Cardiac muscle cell (in vitro differentiated cells and primary cell): ENCODE data around the gene STAB2. TPM values are rescaled to one million over a fixed set of nuclear protein-coding genes. Genes with fewer than 3 reads are reported as not detected.

ENCODE experiments used
- DNase-seq, 2 donors: peaks; one replicate each; pipeline versions ENCODE4 v3.0.0 to v3.0.0-alpha.2; 2010 to 2017; ENCODE audit warnings: low read depth in 1 of 2, low spot score in 1 of 2
- H3K27ac ChIP-seq: fragments of 200-600 bp; sonication (generic); 2 replicates; pipeline ENCODE4 v1.5.1; 2016
- H3K27me3 ChIP-seq: fragments of 200-600 bp; sonication (generic); 2 replicates; pipeline ENCODE4 v1.6.0; 2016; ENCODE audit warnings: control low read depth
- H3K36me3 ChIP-seq: fragments of 200-600 bp; sonication (generic); 2 replicates; pipeline ENCODE4 v1.5.1; 2016; ENCODE audit warnings: control low read depth
- H3K4me1 ChIP-seq: fragments of 200-600 bp; sonication (generic); 2 replicates; pipeline ENCODE4 v1.8.1; 2017; ENCODE audit warnings: low read depth, mild to moderate bottlenecking, mixed run types
- H3K4me3 ChIP-seq: fragments of 200-600 bp; sonication (generic); 2 replicates; pipeline ENCODE4 v1.5.1; 2016; ENCODE audit warnings: mild to moderate bottlenecking
- H3K9me3 ChIP-seq: fragments of 200-600 bp; sonication (generic); 2 replicates; pipeline ENCODE4 v1.5.1; 2017; ENCODE audit warnings: low read depth, mild to moderate bottlenecking, control low read depth
- CTCF ChIP-seq: IDR thresholded peaks from 2 replicates; pipeline ENCODE4 v1.5.1; 2012; ENCODE audit warnings: low read depth, mild to moderate bottlenecking, low read length
- polyA plus RNA-seq: library from polyadenylated mRNA; unstranded; fragments of >200 nt; fragmentation: Nextera tagmentation; extraction: Ambion mirVana; gene quantifications from 2 replicates; pipeline ENCODE4 v1.2.1, GENCODE V29; 2016
- total RNA-seq: library from RNA; depleted of rRNA; stranded (reverse); fragments of >200 nt; gene quantifications from 2 replicates; pipeline ENCODE4 v1.2.3, GENCODE V29; 2016

STAB2 gene
- total and polyA plus RNA-seq, 2 experiments from 2014 or later, result 0.03 TPM; not detected in 1

GRCh38 chr12:103811791-103812190 is 224.7 kb downstream of the STAB2 start:
- TF ChIP-seq CTCF, result no peak
- no peaks in the 10 kb centered on the region for H3K36me3 ChIP-seq
- no peaks in the 10 kb centered on the region for H3K27me3 ChIP-seq
- no peak overlapping the region for H3K4me3 ChIP-seq
- H3K4me1 ChIP-seq, result peaks cover 4% of the 10 kb centered on the region
- DNase-seq, result no peak
- H3K27ac ChIP-seq, result no peak overlapping the region
- no peaks in the 10 kb centered on the region for H3K9me3 ChIP-seq

- no peak for TF ChIP-seq CTCF
- Histone ChIP-seq H3K4me3 (no peak overlapping the region), H3K27me3 (peaks cover 6% of the 10 kb centered on the region), H3K36me3 (no peaks in the 10 kb centered on the region), H3K9me3 (no peaks in the 10 kb centered on the region), H3K4me1 (peaks cover 4% of the 10 kb centered on the region), H3K27ac (no peak overlapping the region)
- no peak for DNase-seq
Observed at GRCh38 chr12:103812789-103813188, 225.7 kb downstream of the STAB2 start.

GRCh38 chr12:103813426-103813825 is 226.4 kb downstream of the STAB2 start:
- H3K27me3 ChIP-seq, result peaks cover 6% of the 10 kb centered on the region
- DNase-seq, result no peak
- H3K27ac ChIP-seq, result no peak overlapping the region
- H3K36me3 ChIP-seq, result no peaks in the 10 kb centered on the region
- no peaks in the 10 kb centered on the region for H3K9me3 ChIP-seq
- no peak overlapping the region for H3K4me3 ChIP-seq
- H3K4me1 ChIP-seq, result peaks cover 4% of the 10 kb centered on the region
- TF ChIP-seq CTCF, result no peak

GRCh38 chr12:103813949-103814348 is 226.9 kb downstream of the STAB2 start:
- no peaks in the 10 kb centered on the region for H3K36me3 ChIP-seq
- no peaks in the 10 kb centered on the region for H3K9me3 ChIP-seq
- no peak overlapping the region for H3K27ac ChIP-seq
- peaks cover 6% of the 10 kb centered on the region for H3K4me1 ChIP-seq
- peaks cover 6% of the 10 kb centered on the region for H3K27me3 ChIP-seq
- no peak overlapping the region for H3K4me3 ChIP-seq
- DNase-seq, result peak in 1 of 2 donors; percentile 27
- TF ChIP-seq CTCF, result no peak

GRCh38 chr12:103814436-103814835 is 227.4 kb downstream of the STAB2 start:
- no peak overlapping the region for H3K27ac ChIP-seq
- DNase-seq, result peak in 1 of 2 donors; percentile 24
- H3K4me3 ChIP-seq, result no peak overlapping the region
- no peaks in the 10 kb centered on the region for H3K36me3 ChIP-seq
- H3K27me3 ChIP-seq, result peaks cover 6% of the 10 kb centered on the region
- H3K4me1 ChIP-seq, result peaks cover 10% of the 10 kb centered on the region
- H3K9me3 ChIP-seq, result no peaks in the 10 kb centered on the region
- no peak for TF ChIP-seq CTCF

Other genes starting within 250 kb of the STAB2 start
- gene C12orf42, start 91.3 kb upstream of the STAB2 start, total RNA-seq, result not detected in 2 replicates
- not detected in 2 replicates for gene C12orf42, start 91.3 kb upstream of the STAB2 start, polyA plus RNA-seq